C4-2B (cell line): ENCODE results near the gene MYBPH.

ENCODE experiments used
- CTCF ChIP-seq: fragments of 450-650 bp; conservative IDR thresholded peaks from 2 replicates; pipeline ENCODE4 v1.5.1; 2017; ENCODE audit warnings: mild to moderate bottlenecking
- ZFX ChIP-seq: fragments of 450-650 bp; IDR thresholded peaks from 2 replicates; pipeline ENCODE4 v1.6.1; 2017

GRCh38 chr1:203167026-203167912, 8.4 kb downstream of the MYBPH start:
- TF ChIP-seq CTCF, result no peak
- no peak for TF ChIP-seq ZFX
